ENCODE results near the gene KCNMA1.

- TF ChIP-seq CTCF (conservative IDR thresholded peaks at IDR 0.05), result peak; percentile 98
- no peak for TF ChIP-seq EZH2 (IDR thresholded peaks at IDR 0.05; ENCODE audit: low read depth)
These were observed 4.3 kb upstream of the KCNMA1 start for GRCh38 chr10:77641788-77642397.

Measured in PC-9 (cell line).